Bladder microvascular endothelial cell (primary cell): ENCODE results near the gene BPIFB2. TPM values are rescaled to one million over a fixed set of nuclear protein-coding genes. Genes with fewer than 3 reads are reported as not detected.

Experiments
- total RNA-seq: library from RNA; depleted of rRNA; stranded (reverse); fragments of >200 nt; gene quantifications from 2 replicates; pipeline ENCODE4 v1.2.3, GENCODE V29; 2014

BPIFB2 gene
- not detected in 2 replicates for total RNA-seq

GRCh38 chr20:33007376-33008335 is at the start of gene BPIFB2:
Gene BPIFB2, plus strand, starts transcription at chr20:33007704. Its CDS starts 871 bp downstream, at chr20:33008575.

GRCh38 chr20:33004141-33004751 is 3.3 kb upstream of the BPIFB2 start, which contains the start of gene SUN5:
Gene SUN5, minus strand, starts transcription at chr20:33004433. Its CDS starts 93 bp downstream, at chr20:33004340.

GRCh38 chr20:33031531-33031930 is 24.0 kb downstream of the BPIFB2 start, which contains the start of gene BPIFB6:
Gene BPIFB6, plus strand, starts transcription at chr20:33031648. Its CDS starts 0 bp downstream, at chr20:33031648.

GRCh38 chr20:33053291-33054106 is 46.0 kb downstream of the BPIFB2 start, which contains the start of gene BPIFB3:
Gene BPIFB3, plus strand, starts transcription at chr20:33053903. Its CDS starts 1,533 bp downstream, at chr20:33055436.

Other genes with a start within 250 kb of the BPIFB2 start
- gene DNMT3B, start 245.3 kb upstream of the BPIFB2 start, total RNA-seq: 1.7 and 4.0 TPM in 2 replicates
- gene MAPRE1, start 187.8 kb upstream of the BPIFB2 start, total RNA-seq: 75.9 and 141 TPM in 2 replicates
- gene EFCAB8, start 148.8 kb upstream of the BPIFB2 start, total RNA-seq: under 0.01 and 0.06 TPM in 2 replicates
- gene SUN5, start 3.3 kb upstream of the BPIFB2 start, total RNA-seq: not detected in 2 replicates
- not detected in 2 replicates for gene BPIFB6, start 23.9 kb downstream of the BPIFB2 start, total RNA-seq
- not detected in 2 replicates for gene BPIFB3, start 46.2 kb downstream of the BPIFB2 start, total RNA-seq
- gene BPIFB4, start 71.9 kb downstream of the BPIFB2 start, total RNA-seq: not detected in 2 replicates
- gene BPIFA2, start 160.5 kb downstream of the BPIFB2 start, total RNA-seq: not detected in 2 replicates
- not detected in 2 replicates for gene BPIFA3, start 209.6 kb downstream of the BPIFB2 start, total RNA-seq
- gene BPIFA1, start 228.3 kb downstream of the BPIFB2 start, total RNA-seq: not detected in 2 replicates